K562 (cell line): Measurements from ENCODE around the gene FIGNL1. TPM values are rescaled to one million over a fixed set of nuclear protein-coding genes. Genes with fewer than 3 reads are reported as not detected.

ENCODE experiments used
- ATAC-seq: fragments of 200-7000 bp; cut with Tn5 transposase; 3 replicates; pipeline ENCODE4 v1.9.1; 2020; ENCODE audit warnings: moderate library complexity
- BruUV-seq: library from RNA; stranded (reverse); fragments of 400-500 nt; replicated peaks from 2 replicates; lab custom pipeline; 2021; lab: Mats Ljungman, UMichigan
- CTCF ChIA-PET: fragments of 300-600 bp; formaldehyde crosslinking; extraction: SDS; loops from one replicate; lab custom pipeline; 2021; ENCODE audit warnings: low intra/inter-chr PET ratio; lab: Yijun Ruan, JAX
- POLR2A ChIA-PET: fragments of 300-600, 350-650 bp; sonication (Branson Sonifier 250); formaldehyde crosslinking; extraction: SDS; loops from one replicate; lab custom pipeline; 2021; ENCODE audit warnings: antibody characterized with exemption, inconsistent platforms; lab: Yijun Ruan, JAX
- DNase-seq, 4 experiments: peaks; one replicate each; pipeline versions ENCODE4 v3.0.0 to v3.0.0-alpha.2; 2011 to 2018; ENCODE audit warnings: low spot score in 3 of 4, mixed read lengths in 3 of 4; ENCODE audit errors: extremely low read depth in 1 of 4
- FAIRE-seq: peaks from 2 replicates; lab custom pipeline; 2011; peaks lifted over from hg19 to GRCh38; lab: Jason Lieb, UNC
- H2AFZ ChIP-seq: 2 replicates; pipeline ENCODE4 v1.6.0; 2011; ENCODE audit warnings: low read depth, low read length, control low read depth, inconsistent platforms
- H3K27ac ChIP-seq: fragments of 200-600 bp; 3 replicates; pipeline ENCODE4 v1.8.0; 2011; ENCODE audit warnings: low read depth, mild to moderate bottlenecking, control low read depth, inconsistent platforms, low read length, moderate library complexity, mixed read lengths; ENCODE audit errors: extremely low read depth
- H3K27me3 ChIP-seq, 2 experiments: fragments of 300-600 bp in 1 of 2; 2 replicates in 1 of 2; 3 replicates in 1 of 2; pipeline versions ENCODE4 v1.6.0 to v1.8.0; 2011; ENCODE audit warnings: inconsistent platforms in 2 of 2, low read length in 2 of 2, mild to moderate bottlenecking in 1 of 2, mixed read lengths in 1 of 2, moderate library complexity in 1 of 2; ENCODE audit not compliant: control insufficient read depth in 2 of 2, insufficient read depth in 2 of 2
- H3K36me3 ChIP-seq: fragments of 300-600 bp; 3 replicates; pipeline ENCODE4 v1.8.0; 2011; ENCODE audit warnings: mild to moderate bottlenecking, low read length, inconsistent platforms; ENCODE audit not compliant: control insufficient read depth, insufficient read depth
- H3K4me1 ChIP-seq, 2 experiments: fragments of 200-600 bp in 1 of 2; replicated peaks in 1 of 2; 2 replicates in 1 of 2; 3 replicates in 1 of 2; pipeline versions ENCODE4 v1.5.1 to v1.8.0; 2011; ENCODE audit warnings: inconsistent platforms in 2 of 2, low read length in 2 of 2, mild to moderate bottlenecking in 1 of 2, mixed read lengths in 1 of 2, moderate library complexity in 1 of 2; ENCODE audit not compliant: control insufficient read depth in 2 of 2, insufficient read depth in 2 of 2
- H3K4me2 ChIP-seq: 2 replicates; pipeline ENCODE4 v1.6.1; 2011; ENCODE audit warnings: low read length, control low read depth, inconsistent platforms, mixed read lengths; ENCODE audit not compliant: insufficient read depth
- H3K4me3 ChIP-seq: fragments of 200-600 bp; sonication (generic), shearing (Covaris generic); 2 replicates; pipeline ENCODE4 v1.5.1; 2016; ENCODE audit warnings: control low read depth, inconsistent platforms
- H3K79me2 ChIP-seq: fragments of 200-600 bp; 3 replicates; pipeline ENCODE4 v1.8.0; 2011; ENCODE audit warnings: low read length, inconsistent platforms; ENCODE audit not compliant: control insufficient read depth, insufficient read depth
- H3K9ac ChIP-seq, 2 experiments: 2 replicates each; pipeline versions ENCODE4 v1.6.0 to v1.6.1; 2011; ENCODE audit warnings: low read depth in 2 of 2, low read length in 2 of 2, control low read depth in 1 of 2, inconsistent platforms in 1 of 2, mild to moderate bottlenecking in 1 of 2, mixed read lengths in 1 of 2; ENCODE audit not compliant: insufficient read depth in 1 of 2
- H3K9me1 ChIP-seq: one replicate; pipeline ENCODE4 v1.6.0; 2011; ENCODE audit warnings: inconsistent platforms, mild to moderate bottlenecking, low read length, moderate library complexity; ENCODE audit not compliant: control insufficient read depth, insufficient read depth
- H3K9me3 ChIP-seq: replicated peaks from 2 replicates; pipeline ENCODE4 v1.5.1; 2011; ENCODE audit warnings: low read depth, low read length, inconsistent platforms; ENCODE audit not compliant: control insufficient read depth, insufficient read depth
- H4K20me1 ChIP-seq: replicated peaks from 2 replicates; pipeline ENCODE4 v1.6.1; 2011; ENCODE audit warnings: low read length, inconsistent platforms, mixed read lengths; ENCODE audit not compliant: control insufficient read depth, insufficient read depth
- CGGBP1 ChIP-seq: fragments of 250-450 bp; sonication (Bioruptor Pico); IDR thresholded peaks from 2 replicates; pipeline ENCODE4 v1.9.0; 2021; ENCODE audit warnings: mild to moderate bottlenecking
- CREM ChIP-seq: IDR thresholded peaks from 2 replicates; pipeline ENCODE4 v1.6.1; 2014; ENCODE audit warnings: antibody characterized with exemption, low read depth
- EP400 ChIP-seq: fragments of 450-650 bp; IDR thresholded peaks from 2 replicates; pipeline ENCODE4 v1.6.1; 2017; ENCODE audit warnings: antibody characterized with exemption, mild to moderate bottlenecking, moderate library complexity
- KDM5B ChIP-seq: fragments of 200-600 bp; sonication (generic); IDR thresholded peaks from 2 replicates; pipeline ENCODE4 v1.6.1; 2012; ENCODE audit warnings: low read depth, mild to moderate bottlenecking, moderate library complexity, low read length, control low read depth, inconsistent platforms; ENCODE audit not compliant: insufficient replicate concordance
- PML ChIP-seq: IDR thresholded peaks from 2 replicates; pipeline ENCODE4 v1.6.1; 2012; ENCODE audit warnings: low read length, inconsistent platforms
- SIN3B ChIP-seq: fragments of 450-650 bp; IDR thresholded peaks from 2 replicates; pipeline ENCODE4 v1.6.1; 2017; ENCODE audit warnings: low read depth, mild to moderate bottlenecking, moderate library complexity
- SREBF1 ChIP-seq: fragments of 150-350 bp; IDR thresholded peaks from 2 replicates; pipeline ENCODE4 v1.6.1; 2014; ENCODE audit warnings: antibody characterized with exemption, low read depth, low read length, borderline replicate concordance
- TAL1 ChIP-seq: fragments of 450-650 bp; IDR thresholded peaks from 2 replicates; pipeline ENCODE4 v1.6.1; 2016; ENCODE audit warnings: mild to moderate bottlenecking
- ZFP30 ChIP-seq: fragments of 250-450 bp; sonication (Bioruptor Pico); IDR thresholded peaks from 2 replicates; pipeline ENCODE4 v1.8.0; 2022; ENCODE audit warnings: moderate library complexity, mild to moderate bottlenecking, inconsistent platforms, borderline replicate concordance
- ZFPM2 ChIP-seq: fragments of 250-450 bp; sonication (Bioruptor Pico); IDR thresholded peaks from 2 replicates; pipeline ENCODE4 v1.5.1; 2022; ENCODE audit warnings: mild to moderate bottlenecking
- WGBS: fragments of 100-300 bp; shearing (Covaris generic); methylation state at CpG from one replicate; pipeline ENCODE4 v1.1.6; 2016; ENCODE audit warnings: low coverage, mixed read lengths; ENCODE audit not compliant: insufficient coverage; ENCODE audit errors: missing lambda C conversion rate; 5-methylcytosine and 5-hydroxymethylcytosine counted together
- in situ Hi-C: fragments of 300-500 bp; cut with MboI; formaldehyde crosslinking; loops from 4 replicates; pipeline ENCODE4 v1.15.0; 2018; ENCODE audit warnings: inconsistent platforms, mixed read lengths
- intact Hi-C: fragments of 100-400 bp; cut with micrococcal nuclease; formaldehyde crosslinking; loops from 2 replicates; pipeline ENCODE4 v1.14.2; 2022
- polyA plus RNA-seq, 8 experiments: library from polyadenylated mRNA; depleted of rRNA in 4 of 8; stranded (reverse) in 5 of 8; unstranded in 3 of 8; fragments of >200 nt; fragmentation: Nextera tagmentation in 2 of 8; fragmentation: Illumina TruSeq in 1 of 8; extraction: Ambion mirVana in 2 of 8; extraction: Trizol in 1 of 8; gene quantifications; 2 replicates each; pipeline versions ENCODE4 v1.2.1 to v1.2.3, GENCODE V29; 2011 to 2014; ENCODE audit warnings: inconsistent platforms in 1 of 8, missing spikeins in 1 of 8
- total RNA-seq, 7 experiments: library from RNA; depleted of rRNA in 6 of 7; stranded (reverse); fragments of >200 nt in 6 of 7; fragmentation: Illumina TruSeq in 2 of 7; extraction: Trizol in 2 of 7; gene quantifications; 2 replicates each; pipeline versions ENCODE4 v1.2.1 to v1.2.3, GENCODE V29; 2011 to 2021; ENCODE audit warnings: low replicate concordance in 1 of 7
- TF ChIP-seq, protein P1 (sequence below): fragments of 250-450 bp; sonication (Bioruptor Pico); IDR thresholded peaks from 2 replicates; pipeline ENCODE4 v1.8.0; 2022; ENCODE audit warnings: moderate library complexity, mild to moderate bottlenecking, inconsistent platforms
- TF ChIP-seq, protein P2 (sequence below): sonication (generic); formaldehyde crosslinking; IDR thresholded peaks from 2 replicates; pipeline ENCODE4 v1.8.0; 2022; ENCODE audit warnings: missing genetic modification reagents, mild to moderate bottlenecking, borderline replicate concordance

FIGNL1 gene
- total and polyA plus RNA-seq, 9 of the 15 experiments (the other 6 are each of a cell fraction or from before 2014, with no cell fraction given), result 15.5 to 48.3 (median 27.6) TPM

GRCh38 chr7:50466815-50467585 lies 16.9 kb upstream of the FIGNL1 start:
- WGBS, result 60% methylated on average over 11 of the region's 11 CpGs
- no peak for ATAC-seq
- in situ Hi-C loops, result loop anchor here (5.0 kb wide), 1 partner anchor 90 kb away; no protein-coding TSS in a partner anchor

More at GRCh38 chr7:50466815-50467585, 16.9 kb upstream of the FIGNL1 start:
- intact Hi-C loops, result loop anchor here (5.0 to 10.0 kb wide), 5 partner anchors 95 to 695 kb away; no protein-coding TSS in a partner anchor
- no peak for DNase-seq
- no peak overlapping the region for H3K4me2 ChIP-seq
- no peak for TF ChIP-seq CREM
- TF ChIP-seq, protein P1, sequence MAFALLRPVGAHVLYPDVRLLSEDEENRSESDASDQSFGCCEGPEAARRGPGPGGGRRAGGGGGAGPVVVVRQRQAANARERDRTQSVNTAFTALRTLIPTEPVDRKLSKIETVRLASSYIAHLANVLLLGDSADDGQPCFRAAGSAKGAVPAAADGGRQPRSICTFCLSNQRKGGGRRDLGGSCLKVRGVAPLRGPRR, result no peak
- no peak for TF ChIP-seq PML
- TF ChIP-seq, protein P2, sequence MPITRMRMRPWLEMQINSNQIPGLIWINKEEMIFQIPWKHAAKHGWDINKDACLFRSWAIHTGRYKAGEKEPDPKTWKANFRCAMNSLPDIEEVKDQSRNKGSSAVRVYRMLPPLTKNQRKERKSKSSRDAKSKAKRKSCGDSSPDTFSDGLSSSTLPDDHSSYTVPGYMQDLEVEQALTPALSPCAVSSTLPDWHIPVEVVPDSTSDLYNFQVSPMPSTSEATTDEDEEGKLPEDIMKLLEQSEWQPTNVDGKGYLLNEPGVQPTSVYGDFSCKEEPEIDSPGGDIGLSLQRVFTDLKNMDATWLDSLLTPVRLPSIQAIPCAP (CRISPR knock-in tag), result no peak
- no peak for TF ChIP-seq TAL1
- no peak for TF ChIP-seq SREBF1
- no peak for TF ChIP-seq ZFP30 (CRISPR knock-in tag)
- TF ChIP-seq SIN3B, result no peak
- no peak for TF ChIP-seq ZFPM2 (CRISPR knock-in tag)
- TF ChIP-seq EP400, result no peak
- TF ChIP-seq CGGBP1, result no peak
- TF ChIP-seq KDM5B, result no peak
- H3K4me3 ChIP-seq, result no peak overlapping the region
- H4K20me1 ChIP-seq, result no peaks in the 10 kb centered on the region
- POLR2A ChIA-PET, result no interaction called here
- H3K36me3 ChIP-seq, result no peaks in the 10 kb centered on the region
- H2AFZ ChIP-seq, result peak overlapping the region; percentile 88; the same call in 1 of the 2 replicates
- H3K9me1 ChIP-seq, result no peaks in the 10 kb centered on the region
- H3K27ac ChIP-seq, result no peak overlapping the region
- no peak overlapping the region for H3K9ac ChIP-seq
- no peaks in the 10 kb centered on the region for H3K9me3 ChIP-seq
- BruUV-seq, result no TSS peak
- FAIRE-seq, result no peak
- H3K27me3 ChIP-seq, result peaks cover 10 to 53% of the 10 kb centered on the region in 2 experiments
- peaks cover 3 to 6% of the 10 kb centered on the region in 2 experiments; a peak in 3 of 5 replicates for H3K4me1 ChIP-seq
- CTCF ChIA-PET, result interaction anchor here (1.4 to 1.9 kb wide), 4 partner anchors 166 to 694 kb away, joined by 5 to 11 read pairs (median 10); no protein-coding TSS in a partner anchor
- no peaks in the 10 kb centered on the region for H3K79me2 ChIP-seq
